Caki2 (cell line): Measurements from ENCODE around the gene ZNF655. TPM values are rescaled to one million over a fixed set of nuclear protein-coding genes. Genes with fewer than 3 reads are reported as not detected.
"Not testable (repeated sequence)": the region's sequence is repeated elsewhere in the genome, so short reads cannot be mapped to it uniquely, and the experiment has no call there.

Experiments used
- DNase-seq: peaks from one replicate; pipeline ENCODE4 v3.0.0-alpha.2; 2015; ENCODE audit warnings: low read depth
- in situ Hi-C: cut with HindIII; loops from 2 replicates; pipeline ENCODE4 v1.10.0; 2016; ENCODE audit warnings: low sequenced_read_pairs, low pct_unique_long_range_greater_than_20kb, mixed read lengths
- total RNA-seq: library from RNA; depleted of rRNA; stranded (reverse); fragments of >200 nt; shearing (Covaris generic); gene quantifications from 2 replicates; pipeline ENCODE4 v1.2.3, GENCODE V29; 2014; ENCODE audit warnings: low replicate concordance; rRNA removed

ZNF655 gene
- 10.7 and 20.9 TPM in 2 replicates for total RNA-seq

DNA sequence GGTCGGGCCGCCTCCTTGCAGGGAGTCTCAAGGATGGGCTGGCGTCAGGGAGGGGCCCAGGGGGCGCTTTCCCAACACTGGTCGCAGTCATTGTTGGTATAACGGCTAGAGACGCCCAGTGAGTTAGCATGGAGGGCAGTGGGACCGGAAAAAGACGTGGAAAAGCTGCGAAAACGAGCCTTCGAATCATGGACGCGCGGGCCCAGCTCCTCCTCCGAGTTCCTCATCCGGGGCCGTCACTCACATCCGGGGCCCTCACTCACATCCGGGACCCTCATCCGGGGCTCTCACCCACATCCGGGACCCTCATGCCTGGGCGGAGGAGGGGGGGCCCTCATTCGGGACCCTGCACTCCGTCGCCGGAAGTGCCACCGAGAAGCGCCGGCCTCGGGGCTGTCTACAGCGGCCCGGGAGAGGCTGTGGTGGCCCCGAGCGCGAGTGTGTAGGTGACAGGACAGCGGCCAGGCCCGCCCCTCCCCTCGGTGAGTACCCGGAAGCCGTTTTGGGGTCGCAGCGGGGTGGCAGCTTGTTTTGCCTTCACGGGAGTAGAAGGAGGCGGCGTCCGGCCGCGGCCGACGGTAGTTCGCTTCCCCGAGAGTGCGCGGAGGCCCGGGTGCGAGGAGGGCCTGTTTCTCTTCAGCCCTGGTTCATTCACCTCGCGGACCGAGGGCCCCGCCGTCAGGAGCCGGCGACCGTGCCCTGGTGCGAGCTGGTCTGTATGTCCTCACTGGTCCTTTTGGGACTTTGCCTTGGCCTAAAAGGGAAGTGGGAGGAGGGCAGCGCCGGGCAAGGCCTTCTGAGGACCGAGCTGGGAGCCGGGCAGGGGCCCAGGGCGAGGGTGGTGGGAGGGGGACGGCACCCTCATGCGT lies at the start of gene ZNF655:
Gene ZNF655 (plus strand): TSS at position 337 of the 869 bp plus-strand sequence. CDS start 1,918 bp downstream, outside the sequence.
- in situ Hi-C loops, result no loop called here
- DNase-seq, result peak; percentile 88

DNA sequence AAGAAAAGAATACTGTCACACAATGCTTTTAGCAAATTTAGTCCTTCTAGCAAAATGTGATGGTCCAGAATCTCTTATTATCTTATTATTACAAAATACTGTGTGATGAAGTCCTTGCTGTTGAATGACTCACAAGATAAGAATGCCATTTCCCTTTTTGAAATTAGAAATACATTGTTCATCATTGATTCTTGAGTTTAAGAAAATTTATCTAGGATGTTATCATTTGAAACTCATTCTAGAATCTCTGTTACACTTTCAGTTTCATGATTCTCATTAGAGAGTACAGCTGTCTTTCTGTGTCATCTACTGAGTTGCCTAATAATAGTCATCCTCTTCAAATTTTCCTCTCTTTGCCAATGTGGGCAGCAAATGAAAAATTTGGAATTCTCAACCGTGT lies 44.4 kb upstream of the ZNF655 start:
- no peak for DNase-seq

GRCh38 chr7:99521399-99521798 lies 37.0 kb upstream of the ZNF655 start:
- no peak for DNase-seq
- in situ Hi-C loops, result no loop called here

More for the DNA sequence above, 44.4 kb upstream of the ZNF655 start:
- in situ Hi-C loops, result no loop called here

DNA sequence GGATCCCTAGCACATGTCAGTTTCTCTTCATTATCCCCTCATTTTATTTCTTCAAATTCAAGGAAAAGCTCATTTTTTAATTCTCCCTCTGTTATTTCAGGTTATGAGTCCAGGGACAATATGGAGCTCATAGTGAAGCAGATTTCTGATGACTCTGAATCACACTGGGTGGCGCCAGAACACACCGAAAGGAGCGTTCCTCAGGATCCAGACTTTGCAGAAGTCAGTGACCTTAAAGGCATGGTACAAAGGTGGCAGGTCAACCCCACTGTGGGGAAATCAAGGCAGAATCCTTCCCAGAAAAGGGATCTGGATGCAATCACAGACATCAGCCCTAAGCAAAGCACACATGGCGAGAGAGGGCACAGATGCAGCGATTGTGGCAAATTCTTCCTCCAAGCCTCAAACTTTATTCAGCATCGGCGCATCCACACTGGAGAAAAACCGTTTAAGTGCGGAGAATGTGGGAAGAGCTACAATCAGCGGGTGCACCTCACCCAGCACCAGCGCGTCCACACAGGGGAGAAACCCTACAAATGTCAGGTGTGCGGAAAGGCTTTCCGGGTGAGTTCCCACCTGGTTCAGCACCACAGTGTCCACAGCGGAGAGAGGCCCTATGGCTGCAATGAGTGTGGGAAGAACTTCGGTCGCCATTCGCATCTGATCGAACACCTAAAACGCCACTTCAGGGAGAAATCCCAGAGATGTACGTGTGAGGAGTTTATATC lies 32.6 kb upstream of the ZNF655 start:
- no peak for DNase-seq
- in situ Hi-C loops, result no loop called here

DNA sequence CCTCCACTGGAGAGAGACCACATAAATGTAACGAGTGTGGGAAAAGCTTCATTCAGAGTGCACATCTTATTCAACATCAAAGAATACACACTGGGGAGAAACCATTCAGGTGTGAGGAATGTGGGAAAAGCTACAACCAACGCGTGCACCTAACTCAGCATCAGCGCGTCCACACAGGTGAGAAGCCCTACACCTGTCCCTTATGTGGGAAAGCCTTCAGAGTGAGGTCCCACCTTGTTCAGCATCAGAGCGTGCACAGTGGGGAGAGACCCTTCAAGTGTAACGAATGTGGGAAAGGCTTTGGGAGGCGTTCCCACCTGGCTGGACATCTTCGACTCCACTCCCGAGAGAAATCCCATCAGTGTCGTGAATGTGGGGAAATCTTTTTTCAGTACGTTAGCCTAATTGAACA lies 27.1 kb upstream of the ZNF655 start:
- in situ Hi-C loops, result no loop called here
- DNase-seq, result peak; percentile 19

- in situ Hi-C loops, result no loop called here
Observed at GRCh38 chr7:99535667-99536066, 22.8 kb upstream of the ZNF655 start.

DNA sequence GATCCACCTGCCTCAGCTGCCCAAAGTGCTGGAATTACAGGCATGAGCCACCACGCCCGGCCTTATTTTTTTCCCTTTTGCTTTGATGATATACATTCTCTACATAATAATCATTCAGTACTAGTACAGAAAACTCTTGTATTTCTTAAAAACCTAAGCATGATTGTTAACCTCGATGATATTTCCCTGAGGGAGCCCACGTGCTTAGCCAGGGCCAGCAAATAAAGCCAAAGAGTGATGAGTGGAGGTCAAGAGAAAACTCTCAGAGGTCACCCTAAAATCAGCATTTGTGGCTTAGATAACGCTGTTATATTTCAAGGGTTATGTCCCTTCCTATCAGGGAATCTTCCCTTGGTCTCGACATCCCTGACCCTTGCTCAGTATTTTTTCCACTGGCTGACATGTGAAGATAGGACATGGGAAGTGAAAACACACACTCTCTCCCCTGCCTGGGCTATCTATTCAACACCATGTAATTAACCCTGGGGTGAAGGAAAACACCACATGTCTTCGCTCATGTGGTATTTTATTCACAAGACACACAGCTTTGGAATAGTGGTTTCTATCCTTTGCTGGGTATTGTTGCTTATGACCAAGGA lies 19.1 kb upstream of the ZNF655 start:
- in situ Hi-C loops, result no loop called here
- DNase-seq, result no peak

More at GRCh38 chr7:99535667-99536066, 22.8 kb upstream of the ZNF655 start:
- no peak for DNase-seq

DNA sequence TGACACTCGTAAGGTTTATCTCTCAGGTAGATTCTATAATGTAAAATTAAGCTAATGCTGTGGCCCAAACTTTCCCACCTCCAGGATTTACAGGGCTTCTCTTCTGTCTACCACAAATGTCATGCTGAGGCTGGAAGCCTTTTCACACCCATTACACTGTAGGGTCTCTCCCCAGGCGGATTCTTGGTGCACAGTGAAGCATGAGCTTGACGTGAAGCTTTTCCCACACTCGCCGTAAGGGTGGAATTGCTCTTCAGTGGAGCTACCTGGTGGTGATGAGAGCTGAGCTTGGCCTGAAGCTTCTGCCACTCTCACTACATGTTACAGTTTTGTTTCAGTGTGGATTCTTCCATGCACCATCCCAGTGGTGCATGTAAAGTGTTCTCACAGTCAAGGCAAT lies 17.9 kb upstream of the ZNF655 start:
- no peak for DNase-seq
- in situ Hi-C loops, result no loop called here

- in situ Hi-C loops, result no loop called here
- DNase-seq, result no peak
Observed at GRCh38 chr7:99541212-99541611, 17.2 kb upstream of the ZNF655 start.

DNA sequence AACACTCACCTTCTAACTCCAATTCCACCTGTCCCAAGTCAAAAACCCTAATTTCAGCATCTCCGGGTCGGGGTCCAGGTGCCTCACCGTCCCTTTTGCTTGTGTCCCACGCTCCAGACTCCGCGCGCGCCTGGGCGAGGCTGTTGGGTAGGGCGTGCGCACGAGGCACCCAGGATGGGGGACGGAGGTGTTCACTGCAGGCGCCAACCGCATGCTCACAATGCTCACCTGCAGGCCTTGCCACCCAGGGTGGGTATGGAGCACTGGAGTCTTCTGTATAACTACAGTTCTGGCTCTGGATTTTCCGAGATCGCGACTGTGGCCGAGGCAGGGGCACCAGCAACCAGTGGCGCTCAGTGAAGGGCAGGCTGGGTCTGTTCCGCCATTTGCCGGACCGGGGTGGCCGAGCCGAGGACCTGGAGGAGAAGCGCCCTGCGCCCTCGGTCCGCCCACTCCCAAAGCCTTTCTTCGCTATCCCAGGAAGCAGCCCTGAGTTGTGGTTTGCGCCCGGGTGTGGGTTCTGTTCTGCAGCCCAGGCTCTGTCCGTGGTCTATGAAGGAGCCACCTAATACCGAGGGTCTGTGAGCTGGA lies 15.3 kb upstream of the ZNF655 start:
- no peak for DNase-seq
- in situ Hi-C loops, result no loop called here

GRCh38 chr7:99543916-99544315 lies 14.5 kb upstream of the ZNF655 start:
- no peak for DNase-seq
- in situ Hi-C loops, result no loop called here

DNA sequence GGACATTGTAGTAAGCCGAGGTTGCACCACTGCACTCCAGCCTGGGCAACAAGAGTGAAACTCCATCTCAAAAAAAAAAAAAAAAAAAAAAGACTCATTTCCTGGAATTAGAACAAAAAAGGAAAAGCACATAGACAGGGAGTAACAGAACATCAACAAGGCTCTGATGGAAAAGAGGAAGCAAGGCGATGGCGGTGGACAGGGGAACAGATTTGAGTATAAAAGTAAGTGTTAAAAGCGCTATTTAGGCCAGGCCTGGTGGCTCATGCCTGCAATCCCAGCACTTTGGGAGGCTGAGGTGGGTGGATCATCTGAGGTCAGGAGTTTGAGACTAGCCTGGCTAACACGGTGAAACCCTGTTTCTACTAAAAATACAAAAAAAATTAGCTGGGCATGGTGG lies 13.1 kb upstream of the ZNF655 start:
- DNase-seq, in situ Hi-C loops: not testable (repeated sequence)

DNA sequence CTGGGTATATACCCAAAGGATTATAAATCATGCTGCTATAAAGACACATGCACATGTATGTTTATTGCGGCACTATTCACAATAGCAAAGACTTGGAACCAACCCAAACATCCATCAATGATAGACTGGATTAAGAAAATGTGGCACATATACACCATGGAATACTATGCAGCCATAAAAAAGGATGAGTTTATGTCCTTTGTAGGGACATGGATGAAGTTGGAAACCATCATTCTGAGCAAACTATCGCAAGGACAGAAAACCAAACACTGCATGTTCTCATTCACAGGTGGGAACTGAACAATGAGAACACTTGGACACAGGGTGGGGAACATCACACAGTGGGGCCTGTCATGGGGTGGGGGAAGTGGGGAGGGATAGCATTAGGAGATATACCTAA lies 8.9 kb upstream of the ZNF655 start:
- in situ Hi-C loops, DNase-seq: not testable (repeated sequence)

GRCh38 chr7:99551334-99551733 lies 7.1 kb upstream of the ZNF655 start:
- in situ Hi-C loops, result no loop called here
- no peak for DNase-seq

GRCh38 chr7:99551767-99552463 lies 6.5 kb upstream of the ZNF655 start, which contains the start of gene FAM200A:
TSS of gene FAM200A (minus strand) at chr7:99552114. CDS start at chr7:99548407, 3,707 bp downstream.
- peak; percentile 68 for DNase-seq
- in situ Hi-C loops, result no loop called here

DNA sequence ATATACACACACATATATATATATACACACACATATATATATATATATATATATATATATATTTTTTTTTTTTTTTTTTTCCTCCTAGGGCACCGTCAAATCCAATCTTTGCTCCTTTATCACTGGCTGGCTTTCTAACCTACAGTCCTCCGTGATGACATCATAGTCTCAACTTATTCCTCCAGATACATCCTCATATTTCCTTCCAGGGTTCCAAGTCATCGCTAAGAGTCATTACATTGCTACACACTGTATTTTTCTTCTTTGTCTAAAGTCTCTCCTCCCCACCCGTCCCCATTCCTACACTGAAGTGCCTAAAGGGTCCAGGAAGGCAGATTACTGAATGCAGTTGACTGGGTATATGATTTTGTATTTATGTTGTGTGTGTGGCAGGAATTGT lies 5.4 kb upstream of the ZNF655 start:
- in situ Hi-C loops, result no loop called here
- DNase-seq, result no peak

DNA sequence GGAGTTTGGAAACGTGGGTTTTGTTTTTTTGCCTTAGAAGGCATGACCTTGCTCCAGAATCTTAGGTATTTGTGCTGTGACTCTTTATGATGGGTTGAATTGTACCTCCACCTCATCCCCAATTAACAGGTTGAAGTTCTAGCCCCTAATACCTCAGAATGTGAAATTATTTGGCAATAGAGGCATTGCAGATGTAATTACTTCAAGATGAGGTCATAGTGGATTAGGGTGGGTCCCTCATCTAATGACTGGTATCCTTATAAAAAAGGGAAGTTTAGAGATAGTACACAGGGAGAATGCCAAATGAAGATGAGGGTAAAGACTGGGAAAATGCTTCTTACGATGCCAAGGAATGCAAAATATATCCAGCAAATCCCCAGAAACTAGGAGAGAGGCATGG lies 3.5 kb upstream of the ZNF655 start:
- in situ Hi-C loops, result no loop called here
- DNase-seq, result no peak

GRCh38 chr7:99557196-99557607 lies 1.2 kb upstream of the ZNF655 start:
- no peak for DNase-seq
- in situ Hi-C loops, result no loop called here
